ENCODE results near the gene NSG1.
"Not testable (repeated sequence)": the region's sequence is repeated elsewhere in the genome, so short reads cannot be mapped to it uniquely, and the experiment has no call there.

The NSG1 gene, protein sequence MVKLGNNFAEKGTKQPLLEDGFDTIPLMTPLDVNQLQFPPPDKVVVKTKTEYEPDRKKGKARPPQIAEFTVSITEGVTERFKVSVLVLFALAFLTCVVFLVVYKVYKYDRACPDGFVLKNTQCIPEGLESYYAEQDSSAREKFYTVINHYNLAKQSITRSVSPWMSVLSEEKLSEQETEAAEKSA

DNA sequence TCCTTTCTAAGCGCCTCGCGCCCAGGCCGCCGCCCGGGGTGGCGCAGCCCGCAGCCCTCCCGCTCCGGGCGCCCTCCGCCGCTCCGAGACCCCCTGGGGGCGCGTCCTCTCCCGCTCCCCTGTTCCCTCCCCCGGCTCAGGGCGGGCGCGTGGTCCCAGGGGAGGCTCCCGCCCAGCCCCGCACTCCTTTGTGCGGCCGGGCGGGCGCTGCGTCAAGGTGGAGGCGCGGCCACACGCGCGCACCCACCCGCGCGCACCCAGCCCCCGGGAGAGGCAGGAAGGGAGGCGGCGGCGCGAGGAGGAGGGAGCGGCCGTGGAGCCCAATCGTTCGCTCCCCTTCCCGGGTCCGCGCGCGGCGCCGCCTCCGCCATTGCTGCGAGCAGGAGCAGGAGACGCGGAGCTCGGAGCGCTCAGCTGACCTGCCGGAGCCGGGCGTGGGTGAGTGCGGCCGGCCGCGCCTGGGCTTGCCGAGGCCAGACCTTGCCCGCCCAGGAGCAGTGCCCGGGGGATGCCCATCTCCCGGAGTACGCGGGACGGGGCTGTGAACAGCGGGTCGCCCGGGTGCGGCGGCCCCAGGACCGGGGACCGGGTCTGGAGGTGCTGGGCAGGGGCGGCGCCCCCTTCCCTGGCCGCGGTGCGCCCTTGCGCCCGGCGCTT is at the start of gene NSG1:
NSG1 (plus strand) TSS at position 367 of the 657 bp plus-strand sequence. CDS start 528 bp downstream, outside the sequence.
- no peak for DNase-seq

DNA sequence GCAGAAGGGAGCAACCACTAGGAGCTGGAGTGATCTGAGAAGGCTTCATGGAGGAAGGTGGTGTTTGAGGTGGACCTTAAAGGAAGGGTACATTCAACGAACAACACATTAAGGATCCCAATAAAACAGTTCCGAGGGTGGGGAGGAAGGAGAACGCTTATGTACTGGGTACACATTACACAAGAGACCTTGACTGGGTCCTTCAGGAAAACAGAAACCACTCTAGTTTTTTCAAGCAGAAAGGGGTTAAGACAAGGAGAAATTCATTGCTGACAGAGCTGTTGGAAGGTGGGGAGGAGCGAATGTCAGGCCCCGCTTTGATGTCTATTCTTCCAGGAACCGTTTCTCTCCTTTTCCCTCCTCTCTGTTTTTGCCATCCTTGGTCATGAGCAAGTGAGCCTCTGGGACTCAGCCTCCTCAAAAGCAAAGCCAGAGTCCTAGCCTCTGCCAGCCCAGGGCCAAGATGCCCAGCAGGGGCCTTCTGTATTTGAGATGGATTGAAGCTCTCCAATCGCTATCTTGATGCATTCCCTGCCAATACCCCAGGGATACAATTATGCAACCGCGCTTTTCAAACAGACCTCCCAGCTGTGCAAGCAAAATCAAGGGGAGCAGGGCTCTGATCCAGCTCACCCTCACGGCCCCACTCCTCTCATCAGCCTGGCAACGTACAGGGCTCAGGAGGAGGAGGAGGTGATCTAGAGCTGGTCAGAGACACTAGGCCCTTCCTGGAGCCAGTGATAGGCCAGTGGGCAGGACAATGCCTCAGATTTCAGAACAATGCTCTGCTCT is 48.5 kb upstream of the NSG1 start:
- DNase-seq: no peak

DNA sequence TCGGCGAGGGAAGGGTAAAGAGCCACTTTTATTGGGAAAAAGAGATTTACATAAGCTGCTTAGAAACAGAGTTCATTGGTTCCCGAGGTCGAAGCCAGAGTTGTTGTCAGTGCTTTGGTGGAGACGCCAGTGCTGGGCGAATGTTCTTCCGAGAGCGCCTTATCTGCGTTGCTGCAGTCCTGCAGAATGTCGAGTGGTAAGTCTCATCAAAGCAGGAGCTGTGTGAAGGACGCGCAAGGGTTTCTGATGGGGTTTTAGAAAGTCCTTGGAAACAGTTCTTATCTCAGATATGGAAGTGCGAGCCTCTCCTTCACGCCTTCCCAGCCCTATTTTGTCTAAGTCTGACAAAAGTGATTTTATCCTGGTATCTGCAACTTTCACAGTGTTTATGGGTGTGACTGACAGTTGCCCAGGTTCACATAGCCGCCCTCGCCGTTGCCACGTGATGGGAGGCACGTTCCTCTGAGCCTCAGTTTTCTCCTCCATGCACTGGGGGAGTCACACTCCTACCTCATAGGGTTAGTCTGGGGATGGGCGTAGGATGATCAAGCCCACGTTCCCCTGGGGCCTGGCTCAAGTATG is 47.3 kb upstream of the NSG1 start:
- DNase-seq: no peak

DNA sequence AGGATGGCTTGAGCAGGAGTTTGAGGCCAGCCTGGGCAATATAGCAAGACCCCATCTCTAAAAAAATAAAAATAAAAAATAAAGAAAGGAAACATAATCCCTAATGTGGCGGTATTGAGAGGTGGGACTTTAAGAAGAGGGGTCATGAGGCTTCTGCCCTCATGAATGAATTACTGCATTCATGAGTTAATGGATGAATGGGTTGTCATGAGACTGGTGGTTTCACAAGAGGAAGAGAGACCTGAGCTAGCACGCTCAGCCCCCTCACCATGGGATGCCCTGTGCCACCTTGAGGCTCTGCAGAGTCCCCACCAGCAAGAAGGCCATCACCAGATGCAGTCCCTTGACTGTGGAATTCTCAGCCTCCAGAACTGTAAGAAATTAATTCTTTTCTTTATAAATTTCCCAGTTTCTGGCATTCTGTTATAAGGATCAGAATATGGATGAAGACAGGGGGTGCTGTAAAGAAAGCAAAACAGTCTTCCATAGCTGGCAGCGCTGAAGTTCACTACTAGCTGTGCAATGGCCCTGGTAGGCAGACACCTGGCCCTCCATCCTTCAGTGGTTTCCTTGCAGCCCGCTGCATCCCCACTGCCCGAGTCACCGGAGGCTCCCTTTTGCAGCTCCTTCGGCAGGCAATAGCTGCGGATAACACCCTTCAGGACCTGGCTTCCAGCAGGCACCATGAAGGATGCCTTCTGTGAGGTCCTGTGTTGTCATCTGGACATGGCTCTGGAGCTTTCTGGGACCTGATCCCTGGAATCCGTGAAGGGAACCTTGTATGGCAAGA is 44.8 kb upstream of the NSG1 start:
- no peak for DNase-seq

DNA sequence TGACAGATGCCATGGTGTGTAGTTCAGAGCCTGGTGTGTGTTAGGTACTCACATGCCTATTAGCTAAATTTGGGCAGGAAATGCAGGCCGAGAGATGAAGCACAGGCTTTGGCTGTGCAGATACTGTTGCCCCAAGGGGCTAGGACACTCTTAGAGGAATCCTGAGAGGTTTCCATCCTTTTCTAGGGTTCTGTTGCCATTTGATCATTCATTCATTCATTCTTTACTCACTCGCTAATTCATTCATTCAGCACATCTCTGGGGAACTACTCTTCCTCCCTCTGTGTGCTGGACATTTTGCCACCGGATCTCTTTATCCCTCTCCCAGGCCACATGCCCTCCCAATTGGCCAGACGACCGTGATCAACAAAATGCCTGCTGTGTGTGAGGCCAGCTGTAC is 43.9 kb upstream of the NSG1 start:
- no peak for DNase-seq

DNA sequence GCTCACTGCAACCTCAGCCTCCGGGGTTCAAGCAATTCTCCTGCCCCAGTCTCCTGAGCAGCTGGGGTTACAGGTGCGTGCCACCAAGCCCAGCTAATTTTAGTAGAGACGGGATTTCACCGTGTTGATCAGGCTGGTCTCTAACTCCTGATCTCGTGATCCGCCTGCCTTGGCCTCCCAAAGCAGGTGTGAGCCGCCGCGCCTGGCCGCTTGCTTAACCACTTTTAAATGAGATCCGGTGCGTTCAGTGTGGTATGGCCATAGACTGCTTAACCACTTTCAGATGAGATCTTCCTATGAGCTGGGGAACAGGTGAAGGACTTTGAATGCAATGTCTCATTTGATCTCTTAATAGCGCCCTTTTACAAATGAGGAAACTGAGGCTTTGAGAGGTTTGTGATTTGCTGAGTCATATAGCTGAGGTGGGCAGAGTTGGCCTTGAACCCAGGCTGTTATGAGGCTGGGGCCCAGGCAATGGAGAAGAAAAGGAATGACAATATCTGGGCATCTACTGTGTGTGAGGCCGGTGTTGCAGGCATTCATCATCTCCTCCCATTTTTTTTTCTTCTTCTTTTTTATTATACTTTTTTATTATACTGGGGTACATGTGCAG is 41.9 kb upstream of the NSG1 start:
- no peak for DNase-seq

DNA sequence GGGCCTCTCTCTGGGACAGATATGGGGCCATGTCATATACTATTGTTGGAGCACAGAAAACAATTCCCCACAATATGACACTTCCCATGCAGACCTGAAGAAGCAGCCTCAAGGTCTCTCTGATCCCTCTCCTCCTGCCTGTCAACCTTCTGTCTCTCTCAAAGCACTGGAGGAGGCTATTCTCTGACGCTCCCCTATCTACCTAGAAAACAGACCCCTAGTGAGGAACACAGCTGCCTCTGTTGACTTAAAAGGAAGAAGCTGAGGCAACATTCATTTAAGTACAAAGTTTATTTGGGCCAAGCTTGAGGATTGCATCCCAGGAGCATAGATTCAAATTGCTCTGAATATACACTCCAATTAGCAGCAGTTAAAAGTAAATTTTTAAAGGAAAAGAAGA is 39.3 kb upstream of the NSG1 start:
- DNase-seq: no peak

DNA sequence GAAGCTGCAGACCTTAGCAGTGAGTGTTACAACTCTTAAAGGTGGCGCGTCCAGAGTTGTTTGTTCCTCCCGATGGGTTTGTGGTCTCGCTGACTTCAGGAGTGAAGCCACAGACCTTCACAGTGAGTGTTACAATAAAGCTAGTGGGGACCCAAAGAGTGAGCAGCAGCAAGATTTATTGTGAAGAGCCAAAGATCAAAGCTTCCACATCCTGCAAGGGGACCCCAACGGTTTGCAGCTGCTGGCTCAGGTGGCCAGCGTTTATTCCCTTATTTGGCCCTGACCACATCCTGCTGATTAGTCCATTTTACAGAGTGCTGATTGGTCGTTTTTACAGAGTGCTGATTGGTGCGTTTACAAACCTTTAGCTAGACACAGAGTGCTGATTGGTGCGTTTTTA is 38.3 kb upstream of the NSG1 start:
- DNase-seq: not testable (repeated sequence)

DNA sequence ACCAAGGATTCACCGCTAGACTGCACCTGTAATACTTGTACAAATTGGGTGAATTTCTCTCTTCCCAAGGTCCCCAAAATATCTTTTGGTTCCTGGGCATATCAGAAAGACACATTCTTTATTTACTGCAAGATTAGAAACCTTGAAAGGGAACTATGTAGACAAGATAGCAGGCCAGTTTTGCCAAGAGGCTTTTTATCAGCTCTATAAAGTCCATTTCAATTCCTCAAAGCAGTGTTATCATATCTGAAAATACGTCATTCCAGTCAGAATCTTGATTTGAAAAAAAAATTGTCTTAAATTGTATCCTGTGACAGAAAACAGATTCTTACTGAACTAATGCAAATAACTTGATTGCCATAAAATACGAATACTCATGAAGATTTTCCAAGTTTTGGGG is 37.0 kb upstream of the NSG1 start:
- DNase-seq: no peak

DNA sequence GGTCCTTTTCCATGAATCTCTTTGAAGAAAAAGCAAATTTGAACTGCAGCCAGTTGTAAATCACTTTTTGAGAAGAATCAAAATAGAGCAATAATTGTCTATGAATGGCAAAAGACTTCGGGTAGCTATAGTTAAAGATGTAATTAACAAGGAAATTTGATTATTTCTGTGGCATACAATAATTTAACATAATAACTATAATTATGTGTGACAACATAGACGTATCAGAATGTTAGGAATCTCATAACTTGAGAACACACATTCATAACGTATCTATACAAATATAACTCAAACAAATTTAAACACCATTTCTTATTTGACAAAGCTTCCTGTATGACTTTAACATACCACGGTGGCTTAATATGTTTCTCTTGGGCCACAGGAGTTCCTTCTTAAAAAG is 36.0 kb upstream of the NSG1 start:
- no peak for DNase-seq

DNA sequence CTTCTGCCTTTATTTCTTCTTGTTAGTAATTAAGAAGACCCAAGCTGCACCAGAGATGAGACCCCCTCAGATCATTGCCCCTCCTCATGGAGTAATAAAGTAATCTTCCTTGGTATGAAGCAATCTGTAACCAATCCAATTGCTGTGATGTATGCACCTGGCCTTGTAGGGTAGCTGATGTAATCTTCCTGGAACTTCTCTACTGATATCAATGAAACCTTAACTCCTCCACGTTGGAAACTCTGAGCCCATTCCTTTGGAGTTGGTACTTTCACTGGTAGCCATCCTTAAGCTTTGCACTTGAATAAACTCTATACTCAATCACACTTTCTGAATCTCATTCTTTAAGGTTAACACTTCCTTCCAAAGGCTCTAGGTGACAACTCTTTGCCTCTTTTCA is 31.6 kb upstream of the NSG1 start:
- DNase-seq: no peak

DNA sequence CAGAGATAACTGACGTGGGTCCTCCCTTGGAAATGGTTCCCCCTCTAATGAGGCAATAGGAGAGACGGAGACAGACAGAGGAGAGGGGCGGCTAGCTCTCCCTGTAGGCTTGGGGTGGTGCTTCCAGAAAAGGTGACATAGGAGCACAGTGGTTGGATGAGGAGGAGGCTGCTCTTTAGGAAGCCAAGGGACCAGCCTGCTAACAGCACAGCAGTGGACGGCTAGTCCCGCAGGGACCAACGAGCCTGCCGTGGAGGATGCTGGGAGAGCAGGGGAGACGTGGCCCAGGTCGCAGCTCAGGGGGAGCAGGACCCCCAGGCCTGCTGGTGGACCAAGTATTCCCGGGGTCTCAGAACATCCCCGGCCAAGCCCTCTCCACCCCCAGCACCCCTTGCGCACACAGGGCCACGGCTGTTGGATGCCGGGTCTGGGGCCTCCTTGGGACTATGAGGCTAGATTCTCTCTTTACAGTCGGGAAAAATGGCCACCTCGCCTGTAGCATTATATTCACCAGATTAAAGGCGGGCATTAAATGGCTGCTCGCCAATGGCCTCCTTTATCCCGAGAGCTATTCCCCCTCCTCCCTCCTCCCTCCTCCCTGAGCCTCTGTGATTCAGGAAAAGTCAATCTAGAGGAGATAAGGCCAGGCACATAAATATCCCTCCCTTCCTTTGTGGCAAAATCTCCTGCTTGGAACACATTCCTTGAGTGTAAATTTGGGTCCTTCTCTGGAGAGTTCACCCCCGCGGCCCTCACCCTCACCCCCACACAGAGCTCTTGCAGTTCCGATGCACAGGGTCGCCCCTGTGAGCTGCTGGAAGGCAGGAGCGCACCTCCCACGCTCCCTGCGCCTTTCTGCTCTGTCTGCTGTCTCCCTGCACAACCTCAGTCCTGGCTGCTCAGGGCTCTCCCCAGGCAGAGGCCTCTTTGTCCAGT is 30.5 kb upstream of the NSG1 start:
- DNase-seq: no peak

DNA sequence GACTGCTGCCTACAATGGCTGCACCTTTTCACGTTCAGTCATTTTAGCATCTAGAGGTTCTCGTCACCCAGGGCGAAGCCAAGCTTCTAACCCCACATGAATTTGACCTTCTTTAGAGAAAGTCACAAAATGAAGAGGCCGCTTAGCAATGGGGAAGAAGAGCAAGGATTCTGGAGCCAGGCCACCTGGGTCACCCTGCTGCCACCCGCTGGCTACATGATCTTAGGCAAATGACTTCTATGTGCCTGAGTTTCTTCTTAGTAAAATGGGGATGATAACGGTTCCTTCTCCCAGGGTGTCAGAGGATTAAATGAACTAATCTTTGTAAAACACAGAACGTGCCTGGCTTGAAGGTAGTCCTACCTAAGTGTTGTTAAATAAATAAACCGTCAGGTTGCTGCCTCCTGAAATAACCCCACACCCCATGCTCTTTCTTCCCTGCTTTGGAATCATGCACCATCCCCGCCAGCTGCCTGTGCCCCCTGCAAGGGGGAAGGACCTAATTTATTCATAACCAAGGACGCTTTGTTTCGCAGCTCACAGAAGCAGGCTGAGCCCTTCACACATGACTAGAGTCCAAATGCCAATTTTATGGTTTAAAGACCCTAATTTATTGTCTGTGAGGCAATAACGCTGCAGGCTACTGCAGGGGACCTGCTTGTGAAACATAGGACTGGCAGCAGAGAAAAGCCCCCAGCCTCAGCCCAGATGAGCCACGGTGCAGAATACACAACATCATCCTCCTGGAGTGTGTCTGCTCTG is 28.6 kb upstream of the NSG1 start:
- no peak for DNase-seq

DNA sequence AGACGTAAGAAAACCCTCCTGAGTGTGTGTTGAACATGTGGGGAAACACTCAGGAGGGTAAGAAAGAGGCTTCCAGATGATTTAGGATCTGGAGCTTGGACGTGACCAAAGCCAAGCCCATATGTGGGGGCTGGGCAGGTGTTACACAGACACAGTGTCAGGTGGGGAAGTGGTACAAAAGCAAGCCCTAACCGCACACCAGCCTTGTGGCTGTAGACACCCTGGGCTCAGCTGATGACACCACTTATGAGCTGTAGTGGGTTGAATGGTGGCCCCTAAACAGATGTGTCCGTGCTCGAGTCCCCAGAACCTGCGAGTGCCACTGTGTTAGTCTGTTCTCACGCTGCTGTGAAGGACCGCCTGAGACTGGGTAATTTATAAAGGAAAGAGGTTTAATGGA is 25.0 kb upstream of the NSG1 start:
- no peak for DNase-seq

DNA sequence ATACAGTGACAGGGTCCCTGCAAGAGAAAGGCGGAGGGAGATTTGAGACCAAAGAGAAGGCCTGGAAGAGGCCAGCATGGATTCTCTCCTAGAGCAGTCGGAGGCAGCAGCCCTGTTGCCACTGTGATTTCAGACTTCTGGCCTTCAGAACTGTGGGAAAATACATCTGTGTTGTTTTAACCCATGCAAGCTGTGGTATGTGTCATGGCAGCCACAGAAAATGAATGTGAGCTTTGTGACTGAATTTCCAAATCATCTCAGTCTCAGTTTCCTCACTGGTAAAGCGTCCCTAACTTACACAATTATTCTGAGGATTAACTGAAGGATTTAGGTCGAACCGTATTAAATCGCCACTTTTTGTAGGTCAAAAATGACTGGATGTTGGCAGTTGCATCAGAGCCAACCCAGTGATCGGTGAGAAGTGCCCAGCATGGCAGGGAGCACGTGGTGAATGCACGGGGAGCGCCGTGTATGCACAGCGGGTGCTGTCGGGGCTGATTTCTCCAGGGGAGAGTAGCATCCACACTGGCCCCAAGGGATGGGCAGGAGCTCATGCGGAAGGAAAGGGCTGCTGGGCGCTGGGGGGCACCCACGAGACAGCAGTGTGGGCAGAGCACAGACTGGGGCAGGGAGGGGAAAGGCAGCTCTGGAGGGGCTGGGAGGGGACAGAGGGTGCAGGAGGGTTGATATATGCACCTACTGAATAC is 23.8 kb upstream of the NSG1 start:
- no peak for DNase-seq

DNA sequence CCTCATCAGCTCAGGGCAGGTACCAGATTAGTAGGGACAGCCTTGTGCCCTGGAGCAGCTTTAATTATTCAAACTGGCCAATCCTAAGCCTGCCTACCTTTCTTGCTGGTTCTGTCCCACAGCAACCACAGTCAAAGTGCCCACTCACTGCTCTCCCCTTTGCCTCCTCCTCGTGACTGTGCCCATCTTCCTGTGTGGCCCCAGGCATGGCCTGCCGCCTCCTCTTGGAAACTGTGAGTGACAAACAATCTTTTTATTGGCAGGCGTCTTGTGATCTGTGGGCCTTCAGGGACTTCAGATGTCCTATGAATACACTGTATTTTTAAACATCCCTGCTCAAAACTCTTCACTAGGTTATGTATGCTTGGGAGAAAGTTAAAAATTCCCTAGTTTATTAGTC is 22.8 kb upstream of the NSG1 start:
- no peak for DNase-seq

DNA sequence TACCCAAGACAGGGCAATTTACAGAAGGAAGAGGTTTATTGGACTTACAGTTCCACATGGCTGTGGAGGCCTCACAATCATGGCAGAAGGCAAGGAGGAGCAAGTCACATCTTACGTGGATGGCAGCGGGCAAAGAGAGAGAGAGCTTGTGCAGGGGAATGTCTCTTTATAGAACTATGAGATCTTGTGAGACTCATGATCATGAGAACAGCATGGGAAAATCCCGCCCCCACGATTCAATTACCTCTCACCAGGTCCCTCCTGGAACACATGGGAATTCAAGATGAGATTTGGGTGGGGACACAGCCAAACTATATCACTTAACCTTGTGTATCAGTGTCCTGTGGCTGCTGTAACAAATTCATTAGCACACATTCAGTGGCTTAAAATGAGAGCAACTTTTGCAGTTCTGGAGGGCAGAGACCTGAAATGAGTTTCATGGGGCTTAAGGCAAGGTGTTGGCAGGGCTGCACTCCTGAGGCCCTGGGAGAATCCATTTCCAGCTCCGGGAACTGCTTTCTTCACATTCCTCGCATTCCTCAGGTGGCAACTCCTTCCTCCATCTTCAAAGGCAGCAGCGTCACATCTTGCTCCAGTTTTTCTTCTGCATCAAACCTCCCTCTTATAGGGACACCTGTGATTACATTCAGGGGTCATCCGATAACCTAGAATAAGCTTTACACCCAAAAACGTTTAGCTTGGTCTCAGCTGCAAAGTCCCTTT is 22.3 kb upstream of the NSG1 start:
- no peak for DNase-seq

DNA sequence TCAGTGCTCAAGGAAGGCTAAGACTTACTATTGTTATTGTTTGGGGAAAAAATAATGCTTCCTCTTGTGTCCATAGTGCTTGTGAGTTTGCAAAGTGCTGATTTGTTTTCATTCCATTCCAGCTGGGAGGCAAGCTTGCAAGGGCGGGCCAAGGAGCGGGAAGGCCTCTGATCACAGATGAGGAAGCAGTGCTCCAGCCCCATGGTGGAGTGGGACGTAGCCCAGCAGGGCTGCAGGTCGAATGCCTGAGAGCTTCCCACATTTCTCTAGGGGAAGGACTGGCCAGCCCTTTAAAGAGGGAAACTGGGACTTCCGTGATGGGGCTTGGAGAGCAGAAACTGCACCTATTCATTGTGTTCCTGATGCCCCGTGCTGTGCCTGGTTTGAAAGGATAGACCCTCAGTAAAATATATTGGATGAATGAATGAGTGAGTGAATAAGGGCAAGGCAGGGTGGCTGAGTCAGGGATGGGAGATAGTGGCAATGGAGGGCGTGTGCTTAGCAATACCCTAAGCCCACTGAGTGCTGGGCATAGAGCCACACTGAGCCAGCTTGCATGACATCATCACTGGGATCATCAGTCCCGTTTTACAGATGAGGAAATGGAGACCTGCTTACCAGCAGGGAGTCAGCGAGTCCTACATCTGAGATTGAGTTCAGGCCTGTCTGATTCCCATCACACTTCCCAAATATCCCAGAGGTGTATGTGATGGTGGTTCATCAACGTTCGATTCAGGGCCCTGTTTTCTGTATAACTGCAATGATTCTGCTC is 17.9 kb upstream of the NSG1 start:
- no peak for DNase-seq

All from activated CD4-positive, alpha-beta T cell treated with anti-CD3 and anti-CD28 coated beads for 1 hour (primary cell).